KOPT-K1 (cell line): Measurements from ENCODE around the gene TMEM60.

ENCODE experiments used
- H3K27ac ChIP-seq: fragments of 200-600 bp; sonication (generic); 2 replicates; pipeline ENCODE4 v1.5.1; 2016; ENCODE audit warnings: antibody characterized with exemption, mild to moderate bottlenecking, low read depth, low read length; ENCODE audit not compliant: poor library complexity, severe bottlenecking
- H3K36me3 ChIP-seq: fragments of 200-600 bp; sonication (generic); 2 replicates; pipeline ENCODE4 v1.5.1; 2017; ENCODE audit warnings: antibody characterized with exemption, mild to moderate bottlenecking, low read length, moderate library complexity; ENCODE audit not compliant: insufficient read depth
- H3K9me3 ChIP-seq: fragments of 200-600 bp; sonication (generic); 2 replicates; pipeline ENCODE4 v1.5.1; 2017; ENCODE audit warnings: antibody characterized with exemption, low read length, mild to moderate bottlenecking; ENCODE audit not compliant: insufficient read depth, poor library complexity, severe bottlenecking

Gene TMEM60

DNA sequence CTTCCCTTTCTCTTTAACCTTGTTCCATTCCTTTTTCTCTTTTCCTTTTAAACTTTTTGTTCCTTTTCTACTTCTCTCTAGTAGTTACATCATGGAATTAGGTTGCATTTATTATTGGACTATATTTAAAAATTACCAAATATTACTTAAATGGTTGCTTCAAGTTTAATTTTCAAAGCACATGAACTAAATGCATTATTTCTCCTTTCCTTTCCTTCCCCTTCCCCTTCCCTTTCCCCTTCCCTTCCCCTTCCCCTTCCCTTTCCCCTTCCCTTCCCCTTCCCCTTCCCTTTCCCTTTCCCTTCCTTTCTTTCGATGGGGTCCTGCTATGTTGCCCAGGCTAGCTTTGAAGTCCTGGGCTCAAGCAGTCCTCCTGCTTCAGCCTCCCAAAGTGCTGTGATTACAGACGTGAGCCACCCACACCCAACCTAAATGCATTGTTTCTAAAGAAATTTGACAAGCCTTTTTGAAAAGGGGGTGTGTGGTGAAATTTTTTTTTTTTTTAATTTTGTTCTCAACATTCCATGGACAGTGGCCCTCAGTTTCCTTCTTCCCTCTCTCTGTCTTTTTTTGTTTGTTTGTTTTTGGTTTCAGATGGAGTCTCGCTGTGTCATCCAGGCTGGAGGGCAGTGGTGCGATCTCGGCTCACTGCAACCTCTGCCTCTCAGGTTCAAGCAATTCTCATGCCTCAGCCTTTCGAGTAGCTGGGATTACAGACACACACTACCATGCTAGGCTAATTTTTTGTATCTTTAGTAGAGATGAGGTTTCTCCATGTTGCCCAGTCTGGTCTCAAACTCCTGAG lies 31.2 kb downstream of the TMEM60 start:
- peaks cover 59% of the 10 kb centered on the region for H3K36me3 ChIP-seq
- H3K27ac ChIP-seq = no peak overlapping the region
- H3K9me3 ChIP-seq = no peaks in the 10 kb centered on the region

DNA sequence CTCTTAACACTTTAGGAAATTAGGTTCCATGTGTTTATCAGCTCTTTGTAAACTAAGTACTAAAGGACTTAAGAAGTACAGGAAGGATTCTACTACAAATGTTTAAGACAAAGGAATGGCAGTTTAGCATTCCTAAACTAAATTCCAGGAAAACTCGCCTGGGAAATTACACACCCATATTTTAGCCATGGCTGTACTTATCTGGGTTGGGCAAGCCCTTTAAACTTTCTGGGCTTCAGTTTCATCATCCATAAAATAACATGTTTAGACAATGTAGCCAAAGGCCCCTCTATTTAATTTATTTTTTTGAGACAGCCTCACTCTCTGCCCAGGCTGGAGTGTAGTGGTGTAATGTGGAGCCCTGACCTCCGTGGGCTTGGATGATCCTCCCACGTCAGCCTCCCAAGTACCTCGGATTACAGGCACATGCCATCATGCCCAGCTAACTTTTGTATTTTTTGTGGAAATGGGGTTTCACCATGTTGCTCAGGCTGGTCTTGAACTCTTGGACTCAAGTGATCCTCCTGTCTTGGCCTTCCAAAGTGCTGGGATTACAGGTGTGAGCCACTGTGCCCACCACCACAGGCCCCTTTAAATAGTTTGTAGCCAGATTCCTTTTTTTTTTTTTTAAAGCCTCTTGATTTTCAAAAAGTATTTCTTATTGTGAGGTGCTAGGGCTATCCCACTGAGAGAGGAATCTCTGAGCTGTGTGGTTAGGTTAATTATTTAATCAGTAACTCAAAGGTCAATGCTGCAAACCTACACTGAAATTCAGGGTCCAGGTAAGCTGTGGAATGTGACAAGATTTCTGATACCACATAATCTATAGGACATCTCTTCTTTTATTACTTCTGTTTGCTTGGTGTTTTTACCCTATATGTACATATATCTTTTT lies 32.1 kb downstream of the TMEM60 start:
- Histone ChIP-seq H3K36me3 (peaks cover 56% of the 10 kb centered on the region), H3K9me3 (no peaks in the 10 kb centered on the region), H3K27ac (no peak overlapping the region)

DNA sequence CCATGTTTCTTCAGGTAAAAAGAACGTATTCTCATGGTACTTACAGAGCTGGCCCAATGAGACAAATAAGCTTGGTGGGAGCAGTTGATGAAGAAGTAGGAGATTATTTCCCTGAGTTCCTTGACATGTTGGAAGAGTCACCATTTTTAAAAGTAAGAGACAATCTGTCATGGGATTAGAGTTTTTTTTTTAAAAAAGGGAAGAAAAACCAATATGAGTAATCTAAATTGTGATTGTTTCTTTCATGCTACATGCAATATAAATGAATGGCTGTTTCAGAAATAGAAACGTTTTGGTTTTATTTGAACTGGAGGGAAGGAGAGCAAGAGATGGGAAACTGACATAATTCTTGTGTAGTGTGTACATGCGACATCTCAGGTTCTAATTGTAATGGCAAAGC lies 32.8 kb downstream of the TMEM60 start:
- Histone ChIP-seq H3K27ac (no peak overlapping the region), H3K9me3 (no peaks in the 10 kb centered on the region), H3K36me3 (peaks cover 49% of the 10 kb centered on the region)

DNA sequence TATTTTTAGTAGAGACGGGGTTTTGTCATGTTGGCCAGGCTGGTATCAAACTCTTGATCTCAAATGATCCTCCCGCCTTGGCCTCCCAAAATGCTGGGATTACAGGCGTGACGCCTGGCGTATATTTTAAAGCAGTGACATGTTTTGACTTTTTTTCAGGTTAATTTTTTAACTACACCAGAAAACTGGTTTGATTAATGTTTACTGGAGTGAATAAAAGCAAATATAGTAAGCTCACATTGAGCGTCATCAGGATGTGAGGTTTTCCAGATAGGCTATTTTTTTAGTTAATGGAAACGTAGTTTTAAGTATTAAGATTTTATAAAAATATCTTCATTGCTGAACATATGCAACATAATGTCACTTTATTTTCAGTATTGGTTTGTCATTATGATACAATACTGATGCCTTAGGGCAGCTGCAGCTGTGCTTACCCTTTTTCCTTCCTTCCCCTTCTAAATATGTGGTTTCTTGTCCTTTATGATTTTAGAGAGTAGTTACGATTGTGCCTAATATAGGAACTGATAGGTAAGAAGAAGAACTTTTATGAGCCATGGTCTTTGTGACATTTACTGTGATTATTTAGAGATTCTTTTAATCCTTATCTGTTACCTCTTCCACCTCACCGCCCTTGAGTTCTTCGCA lies 37.3 kb downstream of the TMEM60 start:
- no peaks in the 10 kb centered on the region for H3K9me3 ChIP-seq
- H3K36me3 ChIP-seq = peaks cover 19% of the 10 kb centered on the region
- no peak overlapping the region for H3K27ac ChIP-seq

DNA sequence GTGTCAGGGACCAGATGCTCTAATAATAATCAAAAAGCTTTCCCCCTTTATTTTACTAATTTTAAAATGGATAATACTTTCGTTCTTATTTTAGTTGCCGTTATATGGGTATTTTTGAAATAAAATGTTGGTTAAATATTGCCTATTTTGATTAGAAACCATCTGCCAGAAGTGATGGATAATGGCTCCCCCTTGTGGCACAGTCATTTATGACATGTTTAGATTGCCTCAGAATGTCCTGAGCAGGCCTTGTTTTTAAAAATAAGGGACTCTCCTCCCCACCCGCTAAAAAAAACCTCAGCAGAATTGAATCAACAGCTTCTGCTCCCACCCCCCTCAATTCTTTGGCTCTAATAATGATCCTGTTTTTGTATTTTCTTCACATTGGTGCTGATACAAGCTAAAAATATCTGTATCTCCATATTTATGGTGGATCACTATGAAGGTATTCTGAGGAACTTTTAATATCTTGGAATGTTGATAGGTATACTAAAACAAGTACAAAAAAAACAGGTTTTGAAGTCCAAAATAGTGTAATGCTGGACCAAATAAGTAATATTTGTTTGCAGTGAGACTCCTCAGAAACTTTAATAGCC lies 38.8 kb downstream of the TMEM60 start:
- Histone ChIP-seq H3K36me3 (peaks cover 26% of the 10 kb centered on the region), H3K27ac (no peak overlapping the region), H3K9me3 (no peaks in the 10 kb centered on the region)

DNA sequence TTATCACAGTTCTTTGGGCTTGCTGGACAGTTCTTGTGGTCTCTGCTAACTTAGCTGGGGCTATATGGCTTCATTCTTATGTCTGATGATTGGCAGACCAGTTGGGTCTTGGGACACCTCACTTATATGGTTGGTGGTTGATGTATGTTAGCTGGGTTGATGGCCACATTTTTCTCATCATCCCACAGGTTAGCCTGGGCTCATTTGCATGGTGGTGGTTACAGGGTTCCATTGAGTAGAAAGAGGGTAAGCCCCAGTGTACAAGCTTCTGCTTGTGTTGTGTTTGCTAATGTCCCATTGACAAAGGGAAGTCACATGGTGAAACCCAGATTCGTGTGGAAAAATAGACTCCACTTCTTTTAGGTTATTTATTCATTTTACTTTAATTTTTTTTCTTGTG lies 40.6 kb downstream of the TMEM60 start:
- Histone ChIP-seq H3K9me3 (no peaks in the 10 kb centered on the region), H3K36me3 (peaks cover 35% of the 10 kb centered on the region), H3K27ac (no peak overlapping the region)

DNA sequence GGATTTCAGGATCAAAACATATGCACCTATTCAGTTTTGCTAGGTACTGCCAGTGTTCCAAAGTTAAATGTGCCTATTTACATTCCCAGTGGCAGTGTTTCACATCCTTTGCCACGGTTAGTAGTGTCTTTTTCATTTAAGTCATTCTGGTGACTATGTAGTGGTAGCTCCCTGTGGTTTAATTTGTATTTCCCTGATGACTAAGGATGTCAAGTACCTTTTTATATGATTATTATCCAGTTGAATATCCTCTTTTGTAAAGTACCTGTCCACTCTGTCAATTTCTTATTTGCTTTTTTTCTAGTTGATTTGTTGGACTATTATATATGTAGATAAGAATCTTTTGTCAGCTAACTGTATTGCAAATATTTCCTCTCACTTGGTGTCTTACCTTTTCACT lies 45.1 kb downstream of the TMEM60 start:
- Histone ChIP-seq H3K27ac (no peak overlapping the region), H3K36me3 (peaks cover 68% of the 10 kb centered on the region), H3K9me3 (no peaks in the 10 kb centered on the region)

DNA sequence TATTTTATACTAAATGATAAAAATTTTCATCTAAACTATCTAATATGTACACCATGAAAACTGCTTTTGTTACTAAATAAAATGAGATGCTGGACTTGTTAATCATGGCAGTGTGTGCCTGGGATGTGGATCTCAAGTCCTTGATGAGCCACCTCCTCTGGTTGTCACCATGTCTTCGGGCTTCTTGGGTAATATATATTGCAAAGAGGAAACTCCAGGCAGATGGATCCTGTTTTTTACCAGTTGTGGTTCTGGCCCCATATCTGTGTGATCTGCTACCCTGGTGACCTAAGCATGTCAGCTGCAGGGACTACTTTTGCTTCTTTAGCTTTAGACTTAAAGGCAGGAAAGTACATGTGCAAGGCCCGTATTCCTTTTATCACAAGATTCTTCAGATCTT lies 46.2 kb downstream of the TMEM60 start:
- H3K36me3 ChIP-seq = peaks cover 62% of the 10 kb centered on the region

DNA sequence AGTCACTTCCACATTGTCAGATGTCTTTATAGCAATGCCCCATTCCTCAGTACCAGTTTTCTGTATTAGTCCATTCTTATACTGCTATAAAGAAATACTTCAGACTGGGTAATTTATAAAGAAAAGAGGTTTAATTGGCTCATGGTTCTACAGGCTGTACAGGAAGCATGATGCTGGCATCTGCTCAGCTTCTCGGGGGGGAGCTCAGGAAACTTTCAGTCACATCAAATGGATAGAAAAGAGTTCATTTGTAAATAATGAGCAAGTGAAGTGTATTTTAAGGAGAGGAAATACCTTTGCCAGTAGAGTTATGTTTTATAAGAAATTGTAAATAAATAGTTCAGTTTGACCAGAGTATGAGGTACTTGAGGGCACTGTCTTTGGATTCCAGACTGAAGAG lies 50.5 kb downstream of the TMEM60 start:
- Histone ChIP-seq H3K9me3 (peaks cover 7% of the 10 kb centered on the region), H3K36me3 (peaks cover 69% of the 10 kb centered on the region), H3K27ac (no peak overlapping the region)

More for the DNA sequence above, 46.2 kb downstream of the TMEM60 start:
- no peak overlapping the region for H3K27ac ChIP-seq
- no peaks in the 10 kb centered on the region for H3K9me3 ChIP-seq

DNA sequence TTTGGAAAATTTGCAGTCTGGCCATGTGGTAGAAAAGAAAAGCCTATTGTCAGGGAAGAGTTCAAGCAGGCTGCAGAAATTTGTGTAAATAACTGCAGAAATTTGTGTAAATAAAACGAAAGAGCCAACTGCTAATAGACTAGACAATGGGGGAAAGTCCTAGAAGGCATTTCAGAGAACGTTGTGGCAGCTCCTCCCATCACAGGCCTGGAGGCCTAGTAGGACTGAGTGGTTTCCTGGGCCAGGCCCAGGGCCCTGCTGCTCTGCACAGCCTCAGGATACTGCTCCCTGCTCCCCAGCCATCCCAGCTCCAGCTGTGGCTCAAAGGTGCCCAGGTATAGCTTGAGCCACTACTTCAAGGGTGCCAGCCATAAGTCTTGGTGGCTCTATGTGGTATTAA lies 51.1 kb downstream of the TMEM60 start:
- Histone ChIP-seq H3K36me3 (peaks cover 71% of the 10 kb centered on the region), H3K27ac (no peak overlapping the region), H3K9me3 (peaks cover 7% of the 10 kb centered on the region)

DNA sequence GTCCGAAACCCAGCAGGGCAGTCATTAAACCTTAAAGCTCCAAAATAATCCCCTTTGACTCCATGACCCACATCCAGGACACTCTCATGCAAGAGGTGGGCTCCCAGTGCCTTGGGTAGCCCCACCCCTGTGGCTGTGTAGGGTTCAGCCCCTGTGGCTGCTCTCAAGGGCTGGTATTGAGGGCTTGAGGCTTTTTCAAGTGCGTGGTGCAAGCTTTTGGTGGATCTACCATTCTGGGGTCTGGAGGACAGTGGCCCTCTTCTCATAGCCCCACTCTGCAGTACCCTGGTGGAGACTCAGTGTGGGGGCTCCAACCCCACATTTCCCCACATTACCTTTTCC lies 51.4 kb downstream of the TMEM60 start:
- peaks cover 7% of the 10 kb centered on the region for H3K9me3 ChIP-seq
- no peak overlapping the region for H3K27ac ChIP-seq
- H3K36me3 ChIP-seq = peaks cover 71% of the 10 kb centered on the region

DNA sequence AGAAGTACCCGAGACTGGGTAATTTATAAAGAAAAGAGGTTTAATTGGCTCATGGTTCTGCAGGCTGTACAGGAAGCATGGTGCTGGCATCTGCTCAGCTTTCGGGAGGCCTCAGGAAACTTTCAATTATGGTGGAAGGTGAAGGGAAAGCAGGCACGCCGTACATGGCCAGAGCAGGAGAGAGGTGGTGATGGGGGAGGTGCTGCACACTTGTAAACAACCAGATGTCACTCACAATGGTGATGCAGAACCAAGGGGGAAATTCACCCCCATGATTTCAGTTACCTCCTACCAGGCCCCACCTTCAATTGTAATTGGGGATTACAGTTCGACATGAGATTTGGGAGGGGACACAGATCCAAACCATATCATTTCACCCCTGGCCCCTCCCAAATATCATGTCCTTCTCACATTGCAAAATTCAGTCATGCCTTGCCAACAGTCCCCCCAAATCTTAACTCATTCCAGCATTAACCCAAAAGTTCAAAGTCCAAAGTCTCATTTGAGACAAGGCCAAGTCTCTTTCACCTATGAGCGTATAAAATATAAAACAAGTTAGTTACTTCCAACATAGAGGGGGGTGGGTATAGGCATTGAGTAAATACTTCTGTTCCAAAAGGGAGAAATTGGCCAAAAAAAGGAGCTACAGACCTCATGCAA lies 51.9 kb downstream of the TMEM60 start:
- H3K9me3 ChIP-seq = peaks cover 7% of the 10 kb centered on the region
- peaks cover 69% of the 10 kb centered on the region for H3K36me3 ChIP-seq
- no peak overlapping the region for H3K27ac ChIP-seq

DNA sequence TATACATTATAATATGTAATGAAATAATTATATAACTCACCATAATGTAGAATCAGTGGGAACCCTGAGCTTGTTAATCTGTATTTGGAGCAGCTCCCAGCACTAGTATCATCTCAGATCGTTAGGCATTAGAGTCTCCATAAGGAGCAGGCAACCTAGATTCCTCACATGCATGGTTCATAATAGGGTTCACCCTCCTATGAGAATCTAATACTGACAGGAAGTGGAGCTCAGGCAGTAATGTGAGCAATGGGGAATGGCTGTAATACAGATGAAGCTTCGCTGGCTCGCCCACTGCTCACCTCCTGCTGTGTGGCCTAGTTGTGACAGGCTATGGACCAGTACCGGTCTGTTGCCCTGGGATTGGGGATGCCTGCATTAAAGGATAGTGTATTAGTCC lies 52.5 kb downstream of the TMEM60 start:
- H3K9me3 ChIP-seq = peaks cover 7% of the 10 kb centered on the region
- no peak overlapping the region for H3K27ac ChIP-seq
- peaks cover 67% of the 10 kb centered on the region for H3K36me3 ChIP-seq
